PFSK-1 (cell line): ENCODE results near the gene PAPOLB.

Experiments
- FOXP2 ChIP-seq: optimal IDR thresholded peaks from 2 replicates; pipeline ENCODE3; 2011; ENCODE audit warnings: borderline replicate concordance, control low read depth, inconsistent platforms; ENCODE audit not compliant: insufficient read depth; ENCODE audit errors: extremely low read length, extremely low read depth
- POLR2AphosphoS5 ChIP-seq: IDR thresholded peaks from 2 replicates; pipeline ENCODE4 v1.6.1; 2012; ENCODE audit warnings: low read depth, mild to moderate bottlenecking, control low read depth, low read length, moderate library complexity
- REST ChIP-seq, 2 experiments: IDR thresholded peaks; 2 replicates each; pipeline versions ENCODE4 v1.6.1 to v1.8.0; 2011 to 2012; ENCODE audit warnings: low read depth in 2 of 2, low read length in 2 of 2, control low read depth in 1 of 2, inconsistent platforms in 1 of 2, mild to moderate bottlenecking in 1 of 2, moderate library complexity in 1 of 2; ENCODE audit not compliant: insufficient read depth in 1 of 2
- SIN3A ChIP-seq: IDR thresholded peaks from 2 replicates; pipeline ENCODE4 v1.6.1; 2012; ENCODE audit warnings: mild to moderate bottlenecking, low read length, moderate library complexity, borderline replicate concordance; ENCODE audit not compliant: insufficient read depth
- TAF1 ChIP-seq: IDR thresholded peaks from 2 replicates; pipeline ENCODE4 v1.6.1; 2012; ENCODE audit warnings: low read length, control low read depth, borderline replicate concordance; ENCODE audit not compliant: insufficient read depth

The PAPOLB gene

GRCh38 chr7:4871930-4872675, 10.3 kb upstream of the PAPOLB start:
- TF ChIP-seq SIN3A (no peak), TAF1 (no peak), REST (IDR thresholded peaks at IDR 0.05; ENCODE audit: insufficient read depth in 1 of 2, low read depth in 2 of 2, low read length in 2 of 2) (no peak), FOXP2 (no peak)

GRCh38 chr7:4871056-4871680, 9.3 kb upstream of the PAPOLB start:
- TF ChIP-seq REST (IDR thresholded peaks at IDR 0.05; ENCODE audit: insufficient read depth in 1 of 2, low read depth in 2 of 2, low read length in 2 of 2) (no peak), FOXP2 (no peak), SIN3A (no peak), TAF1 (no peak), POLR2AphosphoS5 (no peak)

GRCh38 chr7:4868493-4868892, 6.7 kb upstream of the PAPOLB start:
- TF ChIP-seq FOXP2 (no peak), TAF1 (no peak), SIN3A (no peak), REST (IDR thresholded peaks at IDR 0.05; ENCODE audit: insufficient read depth in 1 of 2, low read depth in 2 of 2, low read length in 2 of 2) (no peak), POLR2AphosphoS5 (no peak)

GRCh38 chr7:4866528-4867496, 5.0 kb upstream of the PAPOLB start:
- no peak for TF ChIP-seq SIN3A
- no peak for TF ChIP-seq TAF1
- TF ChIP-seq REST (IDR thresholded peaks at IDR 0.05; ENCODE audit: insufficient read depth in 1 of 2, low read depth in 2 of 2, low read length in 2 of 2) = no peak
- no peak for TF ChIP-seq POLR2AphosphoS5
- no peak for TF ChIP-seq FOXP2
